Inferior parietal cortex (tissue), 1 donor: ENCODE measurements around the gene EEIG1.

ENCODE experiments used
- DNase-seq: peaks from one replicate; pipeline ENCODE4 v3.0.0-alpha.2; 2016; ENCODE audit errors: extremely low spot score

EEIG1 gene

GRCh38 chr9:127974769-127975261, 6.0 kb downstream of the EEIG1 start:
- no peak for DNase-seq

GRCh38 chr9:127974001-127974768, 6.6 kb downstream of the EEIG1 start:
- DNase-seq = no peak

DNA sequence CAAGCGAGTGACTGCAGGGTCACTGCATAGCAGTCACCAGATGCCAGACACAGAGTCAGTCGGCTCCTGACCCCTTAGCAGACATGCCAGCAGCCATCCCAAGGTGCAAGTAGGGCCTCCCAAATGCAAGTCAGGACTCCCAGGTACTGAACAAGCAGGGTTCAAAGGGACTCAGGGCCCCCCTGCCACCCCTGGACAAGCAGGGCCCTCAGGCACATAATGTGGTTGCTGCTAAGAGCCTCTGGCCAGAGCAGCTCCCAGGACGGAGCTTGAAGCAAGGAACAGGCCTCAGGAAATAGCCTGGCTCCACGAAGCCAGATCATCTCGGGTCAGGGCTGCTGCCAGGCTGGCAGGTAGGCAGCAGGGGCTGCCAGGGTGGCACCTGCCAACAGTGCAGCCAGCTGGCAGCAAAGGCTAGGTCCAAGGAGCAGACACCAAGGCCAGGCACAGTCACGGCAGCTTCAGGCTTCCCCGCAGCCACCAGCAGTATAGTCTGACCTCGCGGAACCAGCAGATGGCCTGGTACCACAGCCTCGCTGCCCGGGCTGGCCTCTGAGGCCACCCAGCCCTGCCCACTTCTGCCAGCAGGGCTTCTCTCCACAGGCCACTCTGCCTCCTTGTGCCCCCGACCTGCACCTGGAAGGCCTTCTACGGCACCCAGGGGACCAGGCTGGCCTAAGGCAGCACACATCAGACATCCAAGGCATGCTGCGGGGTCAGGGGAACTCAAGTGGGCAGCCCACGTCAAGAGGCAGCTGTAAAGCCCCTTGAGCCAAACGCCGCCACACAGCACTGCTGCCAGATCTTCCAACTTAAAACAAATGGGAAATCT, 7.4 kb downstream of the EEIG1 start:
- DNase-seq = no peak

DNA sequence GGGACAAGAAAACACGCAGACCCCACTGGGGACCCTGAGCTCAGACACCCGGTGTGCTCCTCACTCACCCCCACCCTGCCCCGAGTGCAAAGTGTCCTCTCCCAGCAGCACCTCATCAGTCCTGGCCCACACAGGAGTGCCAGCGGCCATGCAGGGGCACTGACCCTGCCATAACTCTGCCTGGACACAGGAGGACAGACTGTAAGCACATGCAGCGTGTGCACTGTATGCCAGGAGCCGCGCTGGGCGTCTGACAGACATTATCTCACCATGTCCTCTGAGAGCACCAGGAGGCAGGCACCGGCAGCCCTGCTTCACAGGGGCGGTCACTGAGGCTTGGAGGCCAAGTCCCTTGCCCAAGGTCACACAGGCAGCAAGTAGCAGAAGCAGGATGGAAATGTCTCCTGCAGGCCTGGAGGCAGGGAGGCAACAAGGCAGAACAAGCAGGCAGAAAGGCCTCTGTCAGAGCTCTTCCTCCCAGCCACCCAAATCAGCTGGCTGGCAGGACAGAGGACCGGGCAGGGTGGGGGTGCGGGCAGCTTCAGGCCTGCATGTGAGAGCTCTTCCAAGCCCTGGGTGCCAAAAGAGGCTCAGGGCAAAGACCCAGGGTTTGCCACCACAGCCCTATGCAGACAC, 8.4 kb downstream of the EEIG1 start:
- no peak for DNase-seq

- peak; percentile 68 for DNase-seq
Observed at GRCh38 chr9:127971357-127972235, 9.2 kb downstream of the EEIG1 start.

- DNase-seq = no peak
Observed at GRCh38 chr9:127970401-127971313, 10.1 kb downstream of the EEIG1 start.

- DNase-seq = no peak
Observed at GRCh38 chr9:127968700-127969383, 11.9 kb downstream of the EEIG1 start.

DNA sequence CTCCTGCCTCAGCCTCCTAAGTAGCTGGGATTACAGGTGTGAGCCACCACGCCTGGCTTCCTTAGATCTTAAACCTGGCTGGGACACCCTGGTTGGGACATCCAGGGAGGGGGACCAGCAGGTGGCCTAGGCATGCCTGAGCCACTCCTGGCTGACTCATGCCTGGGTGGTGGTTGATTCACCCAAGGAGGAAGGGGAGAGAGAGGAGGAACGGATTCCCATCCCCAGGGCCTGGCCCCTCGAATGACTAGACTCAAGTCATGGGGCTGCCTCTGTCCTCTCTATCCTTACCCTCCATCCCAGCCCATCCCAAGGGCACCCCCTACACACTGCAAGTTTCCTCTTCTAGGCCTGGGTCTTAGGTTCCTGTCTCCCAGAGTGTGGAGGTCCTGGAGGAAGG, 12.7 kb downstream of the EEIG1 start:
- DNase-seq = no peak

GRCh38 chr9:127967151-127967809, 13.5 kb downstream of the EEIG1 start:
- no peak for DNase-seq

DNA sequence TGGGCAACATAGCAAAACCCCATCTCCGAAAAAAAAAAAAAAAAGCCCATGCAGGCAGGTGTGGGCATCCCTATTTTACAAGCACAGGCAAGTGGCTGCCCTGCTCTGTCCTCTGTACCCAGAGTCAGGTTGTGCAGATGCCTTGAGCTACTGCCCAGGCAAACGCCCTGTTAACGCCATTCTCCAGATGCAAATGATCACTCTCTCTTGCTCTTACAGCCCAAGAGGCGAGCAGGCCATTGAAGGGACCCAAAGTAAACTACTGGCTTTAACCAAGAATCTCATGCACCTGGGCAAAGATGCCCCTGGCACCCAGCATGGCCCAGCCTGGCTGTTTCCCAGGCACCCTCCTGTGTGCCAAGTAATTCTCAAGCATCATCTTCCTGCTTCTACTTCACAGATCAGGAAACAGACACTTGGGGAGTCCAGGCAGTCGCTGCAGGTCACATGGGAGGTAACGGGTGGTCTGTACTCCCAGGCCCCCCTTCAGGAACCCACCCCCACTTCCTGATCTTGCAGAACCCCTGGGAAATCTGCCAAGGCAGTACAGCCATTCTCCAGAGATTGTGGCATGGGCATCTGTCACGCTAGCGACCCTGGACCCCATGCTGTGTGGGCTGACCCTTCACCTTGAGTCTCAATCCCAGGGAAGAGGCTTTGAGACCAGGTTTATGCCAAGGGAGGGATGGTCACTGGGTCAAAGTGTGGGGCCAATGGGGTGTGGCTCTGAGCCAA, 14.2 kb downstream of the EEIG1 start:
- no peak for DNase-seq

DNA sequence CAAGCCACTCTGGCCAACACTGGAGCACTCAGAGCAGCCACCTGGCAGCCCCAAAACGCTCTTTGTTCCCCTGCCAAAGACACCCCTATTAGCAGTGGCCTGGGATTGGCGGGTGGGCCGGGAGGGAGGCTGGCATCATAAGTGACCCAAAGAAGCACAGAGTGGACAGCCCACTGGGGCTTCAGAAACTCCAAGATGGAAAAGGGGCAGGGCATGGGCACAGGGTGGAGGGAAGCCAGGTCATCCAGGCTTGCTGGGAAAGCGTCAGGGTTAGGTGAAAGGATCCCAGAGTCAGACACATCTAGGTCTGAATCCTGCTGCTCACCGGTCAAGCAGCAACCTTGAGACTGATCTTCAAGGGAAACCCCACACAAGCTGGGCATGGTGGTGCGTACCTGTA, 14.8 kb downstream of the EEIG1 start:
- no peak for DNase-seq

GRCh38 chr9:127963359-127964064, 17.3 kb downstream of the EEIG1 start:
- no peak for DNase-seq

DNA sequence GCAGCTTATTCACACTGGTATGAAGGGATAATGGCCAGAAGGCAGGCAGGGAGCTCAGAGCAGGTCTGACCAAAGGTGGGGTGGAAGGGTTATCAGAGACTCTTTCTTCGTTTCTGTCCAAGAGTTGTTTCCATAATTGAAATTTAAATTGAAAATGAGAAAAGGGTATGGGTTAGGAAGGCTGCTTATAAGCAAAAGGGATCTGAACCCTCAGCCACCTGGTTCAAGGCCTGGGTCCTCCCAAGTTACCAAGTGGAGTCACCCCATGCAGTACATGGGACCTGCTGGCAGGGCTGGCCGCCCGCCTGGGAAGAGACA, 17.8 kb downstream of the EEIG1 start:
- no peak for DNase-seq

DNA sequence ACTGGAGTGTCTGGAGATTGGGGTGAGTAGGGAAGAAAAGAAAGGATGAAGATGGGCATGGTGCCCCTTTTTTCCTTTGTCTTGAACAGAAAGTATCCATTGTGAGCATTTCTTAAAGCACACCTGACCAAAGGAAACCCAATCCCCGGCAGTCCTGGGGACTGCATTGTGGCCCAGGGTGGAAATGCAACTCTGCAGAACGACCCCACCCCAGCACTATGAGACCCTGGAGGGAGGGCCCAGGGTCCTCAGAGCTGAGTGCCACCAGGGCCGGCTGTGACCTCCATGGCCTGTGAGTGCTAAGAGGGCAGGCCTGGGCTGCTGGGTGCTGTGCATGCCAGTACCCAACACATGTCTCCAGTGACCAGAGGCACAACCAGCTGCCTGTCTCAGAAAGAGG, 18.5 kb downstream of the EEIG1 start:
- DNase-seq = no peak

DNA sequence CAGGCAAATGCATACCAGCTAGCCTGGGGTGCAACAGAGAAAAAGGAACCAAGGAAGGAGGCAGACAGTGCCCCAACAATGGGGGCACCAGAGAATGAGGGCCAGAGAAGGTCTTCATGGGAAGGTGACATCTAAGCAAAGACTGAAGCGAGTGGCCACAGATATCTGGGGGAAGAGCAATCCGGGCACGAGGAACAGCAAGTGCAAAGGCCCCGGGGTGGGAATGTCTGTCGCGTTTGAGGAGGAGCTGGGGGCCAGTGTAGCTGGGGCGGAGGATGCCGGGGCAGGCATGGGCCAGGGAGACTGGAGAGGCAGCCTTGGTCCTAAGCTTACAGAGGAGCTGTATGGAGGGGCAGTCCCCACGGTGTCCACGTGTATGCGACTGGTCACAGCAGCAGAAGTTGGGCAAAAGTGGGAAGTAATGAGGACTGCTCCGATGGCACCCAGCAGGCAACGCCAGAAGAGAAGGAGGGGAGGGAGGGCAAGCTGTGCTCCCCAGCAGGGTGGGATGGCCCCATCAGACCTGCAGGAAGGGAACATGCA, 19.1 kb downstream of the EEIG1 start:
- DNase-seq = no peak

- DNase-seq = no peak
Observed at GRCh38 chr9:127961155-127961490, 19.7 kb downstream of the EEIG1 start.

GRCh38 chr9:127960410-127961154, 20.2 kb downstream of the EEIG1 start:
- no peak for DNase-seq
